Measurements from ENCODE around the gene ARL15. TPM values are rescaled to one million over a fixed set of nuclear protein-coding genes. Genes with fewer than 3 reads are reported as not detected.

The ARL15 gene
- polyA plus RNA-seq, 1 of the 3 experiments (the other 2 are of a cell fraction), result 6.4 TPM

DNA sequence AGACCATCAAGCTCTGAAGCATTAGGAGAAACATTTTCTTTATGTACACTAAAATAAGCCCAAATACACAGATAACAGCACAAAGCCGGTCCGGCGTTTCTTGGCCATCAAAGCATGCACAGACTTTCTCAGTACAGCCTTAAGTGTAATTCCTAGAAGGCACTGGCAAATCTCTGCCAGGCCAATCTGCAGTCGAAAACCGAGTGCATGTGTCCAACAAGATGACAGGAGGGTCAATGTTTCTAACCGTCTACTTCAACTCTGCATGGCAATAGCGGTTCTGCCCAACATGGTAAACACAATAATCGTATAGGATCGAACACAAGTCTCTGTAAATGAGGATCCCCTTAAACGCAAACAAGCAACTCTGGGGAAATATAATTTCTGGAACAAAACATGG lies 1.1 kb downstream of the ARL15 start:
- Histone ChIP-seq H4K20me1 (ENCODE audit: insufficient read depth) (no peaks in the 10 kb centered on the region), H3F3A (replicated peaks; ENCODE audit: insufficient read depth) (no peaks in the 10 kb centered on the region), H3K27me3 (ENCODE audit: insufficient read depth) (no peaks in the 10 kb centered on the region), H3K4me1 (ENCODE audit: control insufficient read depth in 1 of 2, insufficient read depth in 2 of 2, low read depth in 1 of 2, low read length in 1 of 2) (peaks cover 3 to 12% of the 10 kb centered on the region in 2 experiments; a peak in 3 of 4 replicates), H3K4me2 (peak overlapping the region; percentile 90), H3K79me2 (ENCODE audit: insufficient read depth) (peaks cover 48% of the 10 kb centered on the region), H3K4me3 (ENCODE audit: low read depth in 2 of 2, low read length in 1 of 2) (peak overlapping the region; percentile 65 to 98), H3K36me3 (replicated peaks in 1 of 2; ENCODE audit: control insufficient read depth in 1 of 2, insufficient read depth in 2 of 2, low read length in 1 of 2) (no peaks in the 10 kb centered on the region), H3K9me3 (no peaks in the 10 kb centered on the region), H2AFZ (ENCODE audit: low read depth) (peak overlapping the region; percentile 96; the same call in 1 of the 2 replicates), H3K9ac (peak overlapping the region; percentile 82), H3K27ac (ENCODE audit: low read depth in 2 of 2, low read length in 1 of 2) (no peak overlapping the region), H3K9me2 (no peaks in the 10 kb centered on the region)
- WGBS (ENCODE audit: low lambda C conversion rate), result 31% methylated on average over 10 of the region's 10 CpGs
- TF ChIP-seq RAD21 (IDR thresholded peaks at IDR 0.05; ENCODE audit: low read length) (no peak), MXI1 (IDR thresholded peaks at IDR 0.05; ENCODE audit: low read depth, low read length) (peak; percentile 27; the same call in 1 of the 2 replicates), NRF1 (IDR thresholded peaks at IDR 0.05; ENCODE audit: low read depth, low read length) (0 out of 2 replicates have a peak, but pooled peaks have one; percentile 2)
- DNase-seq, result peak; percentile 16
- ChIA-PET POLR2A (no interaction called here), CTCF (interaction anchor here (1.4 to 1.8 kb wide), 4 partner anchors 65 to 208 kb away, joined by 3 to 12 read pairs (median 5); no protein-coding TSS in a partner anchor)

DNA sequence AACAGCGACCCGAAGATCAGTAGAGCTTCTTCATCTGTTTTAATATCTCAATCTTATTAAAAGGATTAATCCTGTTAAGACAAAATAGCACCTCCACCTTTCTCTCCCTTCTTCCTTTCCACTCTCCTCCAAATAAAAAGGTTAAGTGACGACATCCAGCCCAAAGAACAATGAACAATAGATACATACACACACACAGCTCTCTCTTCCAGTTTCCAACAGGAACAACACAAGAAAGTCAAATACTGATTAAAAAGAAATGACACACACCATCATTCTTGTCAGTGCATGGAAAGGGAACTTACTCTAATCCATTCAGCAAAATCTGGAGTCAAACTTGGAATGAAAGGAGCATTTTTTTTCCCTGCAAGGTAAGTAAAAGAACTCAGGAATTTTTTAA lies 2.8 kb downstream of the ARL15 start:
- Histone ChIP-seq H3F3A (replicated peaks; ENCODE audit: insufficient read depth) (no peaks in the 10 kb centered on the region), H3K4me3 (ENCODE audit: low read depth in 2 of 2, low read length in 1 of 2) (no peak overlapping the region), H3K36me3 (replicated peaks in 1 of 2; ENCODE audit: control insufficient read depth in 1 of 2, insufficient read depth in 2 of 2, low read length in 1 of 2) (no peaks in the 10 kb centered on the region), H4K20me1 (ENCODE audit: insufficient read depth) (no peaks in the 10 kb centered on the region), H3K27me3 (ENCODE audit: insufficient read depth) (no peaks in the 10 kb centered on the region), H3K9me2 (no peaks in the 10 kb centered on the region), H3K9me3 (no peaks in the 10 kb centered on the region), H3K27ac (ENCODE audit: low read depth in 2 of 2, low read length in 1 of 2) (no peak overlapping the region), H3K9ac (no peak overlapping the region), H3K4me1 (ENCODE audit: control insufficient read depth in 1 of 2, insufficient read depth in 2 of 2, low read depth in 1 of 2, low read length in 1 of 2) (peaks cover 3 to 12% of the 10 kb centered on the region in 2 experiments; a peak in 3 of 4 replicates), H3K79me2 (ENCODE audit: insufficient read depth) (peaks cover 51% of the 10 kb centered on the region), H2AFZ (ENCODE audit: low read depth) (no peak overlapping the region), H3K4me2 (no peak overlapping the region)
- 94% methylated on average over 3 of the region's 3 CpGs for WGBS (ENCODE audit: low lambda C conversion rate)
- no peak for DNase-seq
- TF ChIP-seq POLR2AphosphoS5 (IDR thresholded peaks at IDR 0.05; ENCODE audit: low read depth, low read length), result no peak
- TF ChIP-seq GATA2 (CRISPR knock-in tag; IDR thresholded peaks at IDR 0.05), result no peak
- no peak for TF ChIP-seq TAF1 (IDR thresholded peaks at IDR 0.05; ENCODE audit: borderline replicate concordance, low read depth, low read length)
- no peak for TF ChIP-seq MEF2A (IDR thresholded peaks at IDR 0.05; ENCODE audit: borderline replicate concordance, low read depth)
- TF ChIP-seq RFX5 (IDR thresholded peaks at IDR 0.05; ENCODE audit: low read length), result no peak
- TF ChIP-seq SMC3 (IDR thresholded peaks at IDR 0.05; ENCODE audit: low read depth, low read length), result no peak
- TF ChIP-seq, protein P1, sequence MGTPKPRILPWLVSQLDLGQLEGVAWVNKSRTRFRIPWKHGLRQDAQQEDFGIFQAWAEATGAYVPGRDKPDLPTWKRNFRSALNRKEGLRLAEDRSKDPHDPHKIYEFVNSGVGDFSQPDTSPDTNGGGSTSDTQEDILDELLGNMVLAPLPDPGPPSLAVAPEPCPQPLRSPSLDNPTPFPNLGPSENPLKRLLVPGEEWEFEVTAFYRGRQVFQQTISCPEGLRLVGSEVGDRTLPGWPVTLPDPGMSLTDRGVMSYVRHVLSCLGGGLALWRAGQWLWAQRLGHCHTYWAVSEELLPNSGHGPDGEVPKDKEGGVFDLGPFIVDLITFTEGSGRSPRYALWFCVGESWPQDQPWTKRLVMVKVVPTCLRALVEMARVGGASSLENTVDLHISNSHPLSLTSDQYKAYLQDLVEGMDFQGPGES (IDR thresholded peaks at IDR 0.05; ENCODE audit: low read depth, low read length), result no peak
- TF ChIP-seq, protein P2, sequence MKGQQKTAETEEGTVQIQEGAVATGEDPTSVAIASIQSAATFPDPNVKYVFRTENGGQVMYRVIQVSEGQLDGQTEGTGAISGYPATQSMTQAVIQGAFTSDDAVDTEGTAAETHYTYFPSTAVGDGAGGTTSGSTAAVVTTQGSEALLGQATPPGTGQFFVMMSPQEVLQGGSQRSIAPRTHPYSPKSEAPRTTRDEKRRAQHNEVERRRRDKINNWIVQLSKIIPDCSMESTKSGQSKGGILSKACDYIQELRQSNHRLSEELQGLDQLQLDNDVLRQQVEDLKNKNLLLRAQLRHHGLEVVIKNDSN (IDR thresholded peaks at IDR 0.05; ENCODE audit: borderline replicate concordance, low read depth), result no peak
- TF ChIP-seq, protein P3, sequence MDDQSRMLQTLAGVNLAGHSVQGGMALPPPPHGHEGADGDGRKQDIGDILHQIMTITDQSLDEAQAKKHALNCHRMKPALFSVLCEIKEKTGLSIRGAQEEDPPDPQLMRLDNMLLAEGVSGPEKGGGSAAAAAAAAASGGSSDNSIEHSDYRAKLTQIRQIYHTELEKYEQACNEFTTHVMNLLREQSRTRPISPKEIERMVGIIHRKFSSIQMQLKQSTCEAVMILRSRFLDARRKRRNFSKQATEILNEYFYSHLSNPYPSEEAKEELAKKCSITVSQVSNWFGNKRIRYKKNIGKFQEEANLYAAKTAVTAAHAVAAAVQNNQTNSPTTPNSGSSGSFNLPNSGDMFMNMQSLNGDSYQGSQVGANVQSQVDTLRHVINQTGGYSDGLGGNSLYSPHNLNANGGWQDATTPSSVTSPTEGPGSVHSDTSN (IDR thresholded peaks at IDR 0.05), result no peak
- TF ChIP-seq, protein P4, sequence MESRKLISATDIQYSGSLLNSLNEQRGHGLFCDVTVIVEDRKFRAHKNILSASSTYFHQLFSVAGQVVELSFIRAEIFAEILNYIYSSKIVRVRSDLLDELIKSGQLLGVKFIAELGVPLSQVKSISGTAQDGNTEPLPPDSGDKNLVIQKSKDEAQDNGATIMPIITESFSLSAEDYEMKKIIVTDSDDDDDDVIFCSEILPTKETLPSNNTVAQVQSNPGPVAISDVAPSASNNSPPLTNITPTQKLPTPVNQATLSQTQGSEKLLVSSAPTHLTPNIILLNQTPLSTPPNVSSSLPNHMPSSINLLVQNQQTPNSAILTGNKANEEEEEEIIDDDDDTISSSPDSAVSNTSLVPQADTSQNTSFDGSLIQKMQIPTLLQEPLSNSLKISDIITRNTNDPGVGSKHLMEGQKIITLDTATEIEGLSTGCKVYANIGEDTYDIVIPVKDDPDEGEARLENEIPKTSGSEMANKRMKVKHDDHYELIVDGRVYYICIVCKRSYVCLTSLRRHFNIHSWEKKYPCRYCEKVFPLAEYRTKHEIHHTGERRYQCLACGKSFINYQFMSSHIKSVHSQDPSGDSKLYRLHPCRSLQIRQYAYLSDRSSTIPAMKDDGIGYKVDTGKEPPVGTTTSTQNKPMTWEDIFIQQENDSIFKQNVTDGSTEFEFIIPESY (IDR thresholded peaks at IDR 0.05; ENCODE audit: borderline replicate concordance, low read depth), result no peak
- no peak for TF ChIP-seq GABPA (IDR thresholded peaks at IDR 0.05; ENCODE audit: low read depth)
- no peak for TF ChIP-seq FOXJ3 (CRISPR knock-in tag; IDR thresholded peaks at IDR 0.05)
- TF ChIP-seq, protein P5, sequence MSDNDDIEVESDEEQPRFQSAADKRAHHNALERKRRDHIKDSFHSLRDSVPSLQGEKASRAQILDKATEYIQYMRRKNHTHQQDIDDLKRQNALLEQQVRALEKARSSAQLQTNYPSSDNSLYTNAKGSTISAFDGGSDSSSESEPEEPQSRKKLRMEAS (IDR thresholded peaks at IDR 0.05; ENCODE audit: low read depth), result no peak
- CTCF ChIA-PET, result interaction anchor here (1.8 kb wide), 2 partner anchors 64 to 112 kb away, joined by 5 read pairs; no protein-coding TSS in a partner anchor
- POLR2A ChIA-PET, result no interaction called here

All from SK-N-SH (cell line).